Activated B cell treated with CpG ODN at 0.5 μM for 24 hours (primary cell): Measurements from ENCODE around the gene BTBD7. TPM values are rescaled to one million over a fixed set of nuclear protein-coding genes. Genes with fewer than 3 reads are reported as not detected.

Source experiments
- ATAC-seq: fragments of 200-7000 bp; cut with Tn5 transposase; one replicate; pipeline ENCODE4 v1.10.0; 2021; ENCODE audit warnings: low read depth, mild to moderate bottlenecking, moderate library complexity
- CTCF ChIA-PET: fragments of 350-600 bp; sonication (Branson Sonifier 250); formaldehyde crosslinking; loops from one replicate; lab custom pipeline; 2021; ENCODE audit warnings: antibody characterized with exemption; lab: Charles Lee
- POLR2A ChIA-PET: fragments of 350-600 bp; sonication (Branson Sonifier 250); formaldehyde crosslinking; loops from one replicate; lab custom pipeline; 2021; ENCODE audit warnings: antibody characterized with exemption; lab: Charles Lee
- DNase-seq: peaks from one replicate; pipeline ENCODE4 v3.0.0; 2022
- H3K27ac Mint-ChIP-seq: one replicate; pipeline ENCODE4 v1.8.0; 2020; ENCODE audit warnings: mixed read lengths
- H3K27me3 Mint-ChIP-seq: one replicate; pipeline ENCODE4 v1.8.0; 2021; ENCODE audit warnings: mixed read lengths
- H3K36me3 Mint-ChIP-seq: one replicate; pipeline ENCODE4 v1.8.0; 2021; ENCODE audit warnings: low read depth, mixed read lengths
- H3K4me1 Mint-ChIP-seq: one replicate; pipeline ENCODE4 v1.8.0; 2021; ENCODE audit warnings: mixed read lengths
- H3K4me3 Mint-ChIP-seq: one replicate; pipeline ENCODE4 v1.8.0; 2020; ENCODE audit warnings: mild to moderate bottlenecking, mixed read lengths
- H3K9me3 Mint-ChIP-seq: one replicate; pipeline ENCODE4 v1.8.0; 2020; ENCODE audit warnings: mixed read lengths
- intact Hi-C: fragments of 100-400 bp; cut with micrococcal nuclease; formaldehyde crosslinking; loops from one replicate; pipeline ENCODE4 v1.15.1; 2024
- total RNA-seq: library from RNA; stranded (reverse); gene quantifications from 2 replicates; pipeline ENCODE4 v1.2.3, GENCODE V29; 2022
- TF ChIP-seq, protein P1 (sequence below): fragments of 200-600 bp; IDR thresholded peaks from one replicate; pipeline ENCODE4 v1.8.0; 2022; ENCODE audit warnings: antibody characterized with exemption, mild to moderate bottlenecking

BTBD7 gene
- total RNA-seq, 1 donor from 2014 or later, result 41.2 TPM

DNA sequence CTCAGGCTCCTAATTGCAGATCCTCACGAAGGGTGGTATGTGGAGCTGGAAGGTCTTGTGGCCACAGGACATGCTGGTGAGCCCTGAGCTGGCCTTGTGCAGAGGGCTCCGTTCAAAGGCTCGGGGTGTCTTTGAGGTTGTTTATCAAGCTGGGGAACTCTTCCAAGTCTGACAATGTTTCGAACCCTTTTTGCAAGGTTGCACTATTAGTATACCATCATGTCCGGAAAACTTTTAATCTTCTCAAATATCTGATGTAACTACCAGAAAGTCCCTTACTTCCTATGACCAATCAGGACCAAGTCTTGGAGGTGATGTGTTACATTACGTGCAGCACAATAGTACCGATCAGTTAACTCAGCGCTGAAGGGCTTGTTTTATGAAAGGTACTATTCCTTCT lies 104.3 kb downstream of the BTBD7 start:
- POLR2A ChIA-PET, result no interaction called here
- no peaks in the 10 kb centered on the region for H3K27me3 Mint-ChIP-seq
- ATAC-seq (no peak), DNase-seq (no peak)
- H3K36me3 Mint-ChIP-seq, result peaks cover 47% of the 10 kb centered on the region
- CTCF ChIA-PET, result no interaction called here
- peaks cover 10% of the 10 kb centered on the region for H3K4me1 Mint-ChIP-seq
- intact Hi-C loops, result no loop called here
- H3K9me3 Mint-ChIP-seq, result no peaks in the 10 kb centered on the region
- no peak overlapping the region for H3K27ac Mint-ChIP-seq
- H3K4me3 Mint-ChIP-seq, result no peak overlapping the region
- TF ChIP-seq, protein P1, sequence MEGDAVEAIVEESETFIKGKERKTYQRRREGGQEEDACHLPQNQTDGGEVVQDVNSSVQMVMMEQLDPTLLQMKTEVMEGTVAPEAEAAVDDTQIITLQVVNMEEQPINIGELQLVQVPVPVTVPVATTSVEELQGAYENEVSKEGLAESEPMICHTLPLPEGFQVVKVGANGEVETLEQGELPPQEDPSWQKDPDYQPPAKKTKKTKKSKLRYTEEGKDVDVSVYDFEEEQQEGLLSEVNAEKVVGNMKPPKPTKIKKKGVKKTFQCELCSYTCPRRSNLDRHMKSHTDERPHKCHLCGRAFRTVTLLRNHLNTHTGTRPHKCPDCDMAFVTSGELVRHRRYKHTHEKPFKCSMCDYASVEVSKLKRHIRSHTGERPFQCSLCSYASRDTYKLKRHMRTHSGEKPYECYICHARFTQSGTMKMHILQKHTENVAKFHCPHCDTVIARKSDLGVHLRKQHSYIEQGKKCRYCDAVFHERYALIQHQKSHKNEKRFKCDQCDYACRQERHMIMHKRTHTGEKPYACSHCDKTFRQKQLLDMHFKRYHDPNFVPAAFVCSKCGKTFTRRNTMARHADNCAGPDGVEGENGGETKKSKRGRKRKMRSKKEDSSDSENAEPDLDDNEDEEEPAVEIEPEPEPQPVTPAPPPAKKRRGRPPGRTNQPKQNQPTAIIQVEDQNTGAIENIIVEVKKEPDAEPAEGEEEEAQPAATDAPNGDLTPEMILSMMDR, result no peak

DNA sequence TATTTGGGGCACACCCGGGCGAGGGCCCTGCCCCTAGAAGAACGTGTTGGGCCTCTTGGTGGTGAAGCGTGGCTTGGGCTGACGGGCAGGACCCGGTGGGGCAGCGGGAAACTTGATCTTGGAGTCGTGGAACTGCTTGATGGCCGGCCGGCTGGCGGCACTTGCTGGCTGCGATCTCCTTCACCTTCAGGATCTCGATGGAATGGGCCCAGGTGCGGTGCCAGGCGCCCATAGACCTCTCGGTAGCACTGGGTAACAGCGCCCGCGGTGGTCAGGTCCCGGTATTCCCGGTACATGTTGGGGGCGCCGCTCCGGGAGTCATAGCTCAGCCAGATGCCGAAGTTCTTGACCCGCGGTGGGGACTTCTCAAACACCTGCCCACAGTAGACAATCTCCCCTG lies 109.3 kb downstream of the BTBD7 start:
- ATAC-seq (no peak), DNase-seq (no peak)
- Mint-ChIP-seq H3K27me3 (no peaks in the 10 kb centered on the region), H3K4me3 (no peak overlapping the region), H3K27ac (no peak overlapping the region), H3K9me3 (no peaks in the 10 kb centered on the region), H3K36me3 (peaks cover 69% of the 10 kb centered on the region), H3K4me1 (no peaks in the 10 kb centered on the region)
- CTCF ChIA-PET, result no interaction called here
- TF ChIP-seq, protein P1, result no peak
- intact Hi-C loops, result no loop called here
- POLR2A ChIA-PET, result interaction anchor here (0.6 kb wide), 1 partner anchor 46 kb away, joined by 3 read pairs; no protein-coding TSS in a partner anchor

DNA sequence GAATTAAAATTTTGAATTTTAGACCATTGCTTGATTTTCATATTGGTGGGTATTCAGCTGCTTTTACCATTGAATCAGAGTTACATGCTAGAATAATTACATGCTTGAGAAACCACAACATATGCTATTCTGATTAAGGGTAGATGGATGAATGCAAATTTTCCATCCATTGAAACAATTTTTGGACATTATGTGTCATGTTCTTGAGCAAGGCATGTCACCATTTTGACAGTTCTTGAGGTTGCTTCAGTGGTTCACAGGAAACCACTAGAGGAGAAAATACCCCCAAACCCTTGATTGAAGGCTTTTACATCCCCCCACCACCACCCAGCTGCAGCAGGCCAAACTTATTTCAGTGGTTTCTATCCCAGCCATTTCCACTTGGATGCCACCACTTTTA lies 112.3 kb downstream of the BTBD7 start:
- DNase-seq, result no peak
- H3K4me1 Mint-ChIP-seq, result no peaks in the 10 kb centered on the region
- TF ChIP-seq, protein P1, result no peak
- no peak for ATAC-seq
- CTCF ChIA-PET, result interaction anchor here (1.7 kb wide), 1 partner anchor 13 kb away, joined by 3 read pairs; the partner anchor contains the start of genes GON7 and UBR7
- peaks cover 64% of the 10 kb centered on the region for H3K36me3 Mint-ChIP-seq
- POLR2A ChIA-PET, result interaction anchor here (0.7 kb wide), 1 partner anchor 160 kb away, joined by 9 read pairs; no protein-coding TSS in a partner anchor
- no peak overlapping the region for H3K27ac Mint-ChIP-seq
- no peak overlapping the region for H3K4me3 Mint-ChIP-seq
- intact Hi-C loops, result no loop called here
- no peaks in the 10 kb centered on the region for H3K9me3 Mint-ChIP-seq
- H3K27me3 Mint-ChIP-seq, result no peaks in the 10 kb centered on the region

DNA sequence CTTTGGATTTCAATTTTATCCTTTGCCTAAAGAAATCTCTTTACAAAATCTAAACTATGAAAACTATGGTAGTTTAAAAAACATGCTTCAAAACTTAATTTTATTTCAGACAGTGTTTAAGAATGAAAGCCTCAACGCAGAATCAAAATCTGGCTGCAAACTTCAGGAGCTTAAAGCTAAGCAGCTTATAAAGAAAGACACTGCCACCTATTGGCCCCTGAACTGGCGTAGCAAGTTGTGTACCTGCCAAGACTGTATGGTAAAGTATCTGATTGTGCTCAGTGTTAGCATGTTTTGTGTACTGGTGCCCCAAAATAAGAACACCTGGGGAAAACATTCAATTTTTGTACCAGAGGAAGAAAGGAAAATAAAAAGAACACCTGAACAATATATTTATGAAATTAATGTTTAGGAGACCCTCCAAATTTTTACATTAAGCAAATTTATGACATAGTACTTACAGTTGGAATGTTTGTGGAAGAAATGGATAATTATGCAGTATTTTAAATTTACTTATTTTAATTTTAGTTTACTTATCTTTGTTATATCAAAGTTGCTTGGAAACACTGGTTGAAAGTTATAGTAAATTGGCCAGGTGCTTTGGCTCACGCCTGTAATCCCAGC lies 113.6 kb downstream of the BTBD7 start:
- no peak overlapping the region for H3K27ac Mint-ChIP-seq
- no peaks in the 10 kb centered on the region for H3K9me3 Mint-ChIP-seq
- H3K36me3 Mint-ChIP-seq, result peaks cover 66% of the 10 kb centered on the region
- intact Hi-C loops, result loop anchor here (1.0 to 2.0 kb wide), 4 partner anchors 40 to 267 kb away; no protein-coding TSS in a partner anchor
- H3K27me3 Mint-ChIP-seq, result no peaks in the 10 kb centered on the region
- DNase-seq (no peak), ATAC-seq (peak; percentile 67)
- ChIA-PET POLR2A (interaction anchor here (0.6 to 1.0 kb wide), 2 partner anchors 35 to 104 kb away, joined by 3 to 4 read pairs; partner anchors contain the start of genes LYSET and MOAP1), CTCF (interaction anchor here (0.6 to 1.0 kb wide), 10 partner anchors 9 to 348 kb away, joined by 3 to 20 read pairs (median 4); partner anchors contain the start of gene ITPK1)
- H3K4me3 Mint-ChIP-seq, result no peak overlapping the region
- TF ChIP-seq, protein P1, result no peak
- H3K4me1 Mint-ChIP-seq, result no peaks in the 10 kb centered on the region

DNA sequence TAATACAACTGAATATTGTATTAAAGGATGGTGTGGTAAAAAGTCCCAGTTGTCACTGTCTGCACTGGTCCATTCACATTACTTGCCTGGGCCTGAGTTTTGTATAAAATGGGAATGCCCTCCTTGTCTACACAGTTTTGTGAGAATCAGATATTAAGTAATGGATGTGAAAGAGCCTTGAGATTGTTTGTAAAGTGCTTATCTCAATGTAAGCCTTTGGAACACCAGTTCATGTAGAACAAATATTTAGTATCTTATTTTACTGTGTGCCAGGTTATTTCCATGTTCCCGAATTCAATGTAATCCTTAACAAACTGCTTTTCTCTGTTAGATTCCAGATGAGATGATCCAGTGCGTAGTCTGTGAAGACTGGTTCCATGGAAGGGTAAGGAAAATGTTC lies 118.2 kb downstream of the BTBD7 start:
- no peak overlapping the region for H3K4me3 Mint-ChIP-seq

More for the DNA sequence above, 118.2 kb downstream of the BTBD7 start:
- intact Hi-C loops, result no loop called here
- ChIA-PET CTCF (no interaction called here), POLR2A (no interaction called here)
- Mint-ChIP-seq H3K27me3 (no peaks in the 10 kb centered on the region), H3K27ac (no peak overlapping the region), H3K4me1 (peaks cover 25% of the 10 kb centered on the region), H3K9me3 (no peaks in the 10 kb centered on the region), H3K36me3 (peaks cover 59% of the 10 kb centered on the region)
- TF ChIP-seq, protein P1, result no peak
- ATAC-seq (no peak), DNase-seq (no peak)
